B cell (primary cell): ENCODE results near the gene MID2. TPM values are rescaled to one million over a fixed set of nuclear protein-coding genes. Genes with fewer than 3 reads are reported as not detected.
"Not testable (repeated sequence)": the region's sequence is repeated elsewhere in the genome, so short reads cannot be mapped to it uniquely, and the experiment has no call there.

ENCODE experiments used
- ATAC-seq: fragments of 200-7000 bp; cut with Tn5 transposase; one replicate; pipeline ENCODE4 v1.10.0; 2021; ENCODE audit warnings: low read depth, mild to moderate bottlenecking, moderate number of reproducible peaks, moderate library complexity
- CTCF ChIA-PET: fragments of 350-600 bp; sonication (Branson Sonifier 250); formaldehyde crosslinking; loops from one replicate; lab custom pipeline; 2021; ENCODE audit warnings: antibody characterized with exemption, inconsistent platforms; lab: Charles Lee
- POLR2A ChIA-PET: fragments of 350-600 bp; sonication (Branson Sonifier 250); formaldehyde crosslinking; loops from one replicate; lab custom pipeline; 2021; ENCODE audit warnings: antibody characterized with exemption; lab: Charles Lee
- DNase-seq: peaks from one replicate; pipeline ENCODE4 v3.0.0; 2013
- H2AFZ ChIP-seq: 2 replicates; pipeline ENCODE4 v1.6.1; 2012; ENCODE audit warnings: mild to moderate bottlenecking, low read depth, low read length; ENCODE audit not compliant: insufficient read depth, poor library complexity, severe bottlenecking
- H3K27ac ChIP-seq, 2 donors: 1 replicate in 1 of 2; 2 replicates in 1 of 2; pipeline ENCODE4 v1.5.1; 2012 to 2013; ENCODE audit warnings: low read length in 2 of 2, mild to moderate bottlenecking in 2 of 2, moderate library complexity in 1 of 2
- H3K27me3 ChIP-seq, 4 experiments: fragments of 200-600 bp in 1 of 4; sonication (generic) in 1 of 4; replicated peaks in 1 of 4; 1 replicate in 2 of 4; 2 replicates in 2 of 4; pipeline versions ENCODE4 v1.6.1 to v1.7.0; 2013 to 2016; ENCODE audit warnings: low read length in 3 of 4, mild to moderate bottlenecking in 2 of 4, mixed read lengths in 1 of 4, moderate library complexity in 1 of 4; ENCODE audit not compliant: insufficient read depth in 4 of 4, control insufficient read depth in 3 of 4; ENCODE audit errors: control extremely low read depth in 1 of 4
- H3K36me3 ChIP-seq, 2 experiments: replicated peaks in 1 of 2; 1 replicate in 1 of 2; 2 replicates in 1 of 2; pipeline versions ENCODE4 v1.6.1 to v1.7.1; 2013; ENCODE audit warnings: low read length in 1 of 2; ENCODE audit not compliant: insufficient read depth in 2 of 2, control insufficient read depth in 1 of 2; ENCODE audit errors: control extremely low read depth in 1 of 2, extremely low read depth in 1 of 2
- H3K4me1 ChIP-seq, 2 donors: fragments of 200-600 bp in 1 of 2; sonication (generic) in 1 of 2; 1 replicate in 1 of 2; 2 replicates in 1 of 2; pipeline versions ENCODE4 v1.5.1 to v1.6.1; 2013 to 2017; ENCODE audit warnings: low read length in 2 of 2; ENCODE audit not compliant: control insufficient read depth in 2 of 2, insufficient read depth in 2 of 2
- H3K4me2 ChIP-seq: replicated peaks from 2 replicates; pipeline ENCODE3; 2012; ENCODE audit warnings: mild to moderate bottlenecking, low read depth, low read length; ENCODE audit not compliant: poor library complexity, severe bottlenecking
- H3K4me3 ChIP-seq, 5 experiments: fragments of 200-600 bp in 1 of 5; sonication (generic) in 1 of 5; 1 replicate in 3 of 5; 2 replicates in 2 of 5; pipeline versions ENCODE4 v1.5.1 to v1.7.0; 2011 to 2016; ENCODE audit warnings: low read length in 4 of 5, mild to moderate bottlenecking in 4 of 5, low read depth in 2 of 5, control low read depth in 1 of 5, moderate library complexity in 1 of 5; ENCODE audit not compliant: insufficient read depth in 1 of 5; ENCODE audit errors: control extremely low read depth in 1 of 5, extremely low read depth in 1 of 5
- H3K79me2 ChIP-seq: fragments of 200-600 bp; sonication (generic); one replicate; pipeline ENCODE4 v1.6.0; 2016; ENCODE audit warnings: low read length; ENCODE audit not compliant: control insufficient read depth, insufficient read depth
- H3K9ac ChIP-seq: fragments of 200-600 bp; sonication (generic); 2 replicates; pipeline ENCODE4 v1.6.1; 2017; ENCODE audit warnings: mild to moderate bottlenecking, low read length, moderate library complexity
- H3K9me3 ChIP-seq, 3 donors: one replicate each; pipeline versions ENCODE4 v1.6.1 to v1.7.1; 2013; ENCODE audit warnings: low read length in 2 of 3; ENCODE audit not compliant: control insufficient read depth in 2 of 3, insufficient read depth in 1 of 3; ENCODE audit errors: control extremely low read depth in 1 of 3
- H4K20me1 ChIP-seq: 2 replicates; pipeline ENCODE4 v1.6.0; 2012; ENCODE audit warnings: mild to moderate bottlenecking, low read length; ENCODE audit not compliant: insufficient read depth, control insufficient read depth, poor library complexity, severe bottlenecking
- H3K27ac Mint-ChIP-seq: one replicate; pipeline ENCODE4 v1.8.0; 2021; ENCODE audit warnings: mixed read lengths
- H3K27me3 Mint-ChIP-seq: one replicate; pipeline ENCODE4 v1.8.0; 2021; ENCODE audit warnings: mixed read lengths
- H3K4me1 Mint-ChIP-seq: one replicate; pipeline ENCODE4 v1.8.0; 2021; ENCODE audit warnings: mixed read lengths
- H3K4me3 Mint-ChIP-seq: one replicate; pipeline ENCODE4 v1.8.0; 2021; ENCODE audit warnings: mixed read lengths
- H3K9me3 Mint-ChIP-seq: one replicate; pipeline ENCODE4 v1.8.0; 2022; ENCODE audit warnings: mixed read lengths; ENCODE audit not compliant: insufficient read depth
- CTCF ChIP-seq: fragments of 200-600 bp; IDR thresholded peaks from one replicate; pipeline ENCODE4 v1.8.0; 2022; ENCODE audit warnings: antibody characterized with exemption, mild to moderate bottlenecking
- EZH2 ChIP-seq: IDR thresholded peaks from 2 replicates; pipeline ENCODE4 v1.6.1; 2012; ENCODE audit warnings: borderline replicate concordance, low read depth, mild to moderate bottlenecking, moderate library complexity, low read length; ENCODE audit not compliant: insufficient read depth, poor library complexity, severe bottlenecking
- WGBS: methylation state at CpG from one replicate; pipeline ENCODE4 v1.1.5; 2013; ENCODE audit warnings: missing lambda C conversion rate; ENCODE audit not compliant: insufficient coverage; 5-methylcytosine and 5-hydroxymethylcytosine counted together
- intact Hi-C: fragments of 100-400 bp; cut with micrococcal nuclease; formaldehyde crosslinking; loops from one replicate; pipeline ENCODE4 v1.10.0; 2022
- polyA plus RNA-seq: library from polyadenylated mRNA; depleted of rRNA; stranded (reverse); fragments of >200 nt; gene quantifications from 2 replicates; pipeline ENCODE4 v1.2.3, GENCODE V29; 2012
- total RNA-seq, 2 donors: library from RNA; stranded (reverse); fragments of 120-200 nt in 1 of 2; gene quantifications; 1 replicate in 1 of 2; 2 replicates in 1 of 2; pipeline versions ENCODE4 v1.2.3 to v1.2.4, GENCODE V29; 2013 to 2022

Gene MID2
- total and polyA plus RNA-seq, 2 donors (not counting 1 experiment from before 2014, with no cell fraction given), result 1.7 to 5.8 TPM

GRCh38 chrX:107805179-107805578, 20.5 kb upstream of the MID2 start:
- TF ChIP-seq CTCF, result no peak
- TF ChIP-seq EZH2, result no peak
- Histone ChIP-seq H3K4me1 (no peaks in the 10 kb centered on the region), H3K4me3 (no peak overlapping the region), H3K9me3 (no peaks in the 10 kb centered on the region), H2AFZ (no peak overlapping the region), H3K79me2 (no peaks in the 10 kb centered on the region), H3K27ac (no peak overlapping the region), H3K9ac (no peak overlapping the region), H3K4me2 (no peak overlapping the region), H4K20me1 (no peaks in the 10 kb centered on the region), H3K27me3 (no peaks in the 10 kb centered on the region), H3K36me3 (no peaks in the 10 kb centered on the region)
- Mint-ChIP-seq H3K4me3 (no peak overlapping the region), H3K4me1 (no peaks in the 10 kb centered on the region), H3K27me3 (peaks cover 14% of the 10 kb centered on the region), H3K9me3 (no peaks in the 10 kb centered on the region), H3K27ac (no peak overlapping the region)
- ATAC-seq (no peak), DNase-seq (no peak)
- 100% methylated on average over 1 of the region's 3 CpGs for WGBS
- intact Hi-C loops, result no loop called here
- ChIA-PET POLR2A (no interaction called here), CTCF (no interaction called here)

- POLR2A ChIA-PET, H3K79me2 ChIP-seq, H3K4me1 ChIP-seq, H3K4me1 Mint-ChIP-seq, ATAC-seq, H4K20me1 ChIP-seq, H3K4me3 Mint-ChIP-seq, H3K27ac ChIP-seq, H3K36me3 ChIP-seq, H2AFZ ChIP-seq, intact Hi-C loops, DNase-seq, H3K27ac Mint-ChIP-seq, CTCF ChIA-PET, H3K9me3 Mint-ChIP-seq, H3K27me3 ChIP-seq, H3K4me2 ChIP-seq, H3K9ac ChIP-seq, H3K9me3 ChIP-seq, H3K4me3 ChIP-seq: not testable (repeated sequence)
- peaks cover 24% of the 10 kb centered on the region for H3K27me3 Mint-ChIP-seq
- 100% methylated on average over 2 of the region's 10 CpGs for WGBS
These were observed 15.6 kb upstream of the MID2 start for GRCh38 chrX:107810053-107810452.
